ENCODE measurements around the gene FOCAD.

DNA sequence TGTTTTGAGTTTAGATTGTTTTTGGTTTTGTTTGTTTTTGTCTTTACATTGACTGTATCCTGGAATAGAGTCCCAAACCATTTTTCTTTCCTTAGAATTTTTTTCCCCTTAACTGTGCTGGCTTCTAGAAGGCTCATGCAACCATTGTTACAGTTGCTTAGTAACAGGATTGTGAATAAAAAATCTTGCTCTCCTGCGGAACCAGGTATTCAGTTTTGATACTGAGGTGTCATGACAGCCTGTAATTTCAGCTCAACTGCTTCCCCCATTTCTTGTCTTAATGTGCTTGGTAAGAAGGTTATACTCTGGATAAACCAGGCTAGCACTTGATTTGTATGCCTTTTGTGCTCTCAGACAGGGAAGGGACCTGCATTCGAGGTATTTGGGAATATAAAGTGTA is 42.1 kb downstream of the FOCAD start:
- TF ChIP-seq, protein P1, sequence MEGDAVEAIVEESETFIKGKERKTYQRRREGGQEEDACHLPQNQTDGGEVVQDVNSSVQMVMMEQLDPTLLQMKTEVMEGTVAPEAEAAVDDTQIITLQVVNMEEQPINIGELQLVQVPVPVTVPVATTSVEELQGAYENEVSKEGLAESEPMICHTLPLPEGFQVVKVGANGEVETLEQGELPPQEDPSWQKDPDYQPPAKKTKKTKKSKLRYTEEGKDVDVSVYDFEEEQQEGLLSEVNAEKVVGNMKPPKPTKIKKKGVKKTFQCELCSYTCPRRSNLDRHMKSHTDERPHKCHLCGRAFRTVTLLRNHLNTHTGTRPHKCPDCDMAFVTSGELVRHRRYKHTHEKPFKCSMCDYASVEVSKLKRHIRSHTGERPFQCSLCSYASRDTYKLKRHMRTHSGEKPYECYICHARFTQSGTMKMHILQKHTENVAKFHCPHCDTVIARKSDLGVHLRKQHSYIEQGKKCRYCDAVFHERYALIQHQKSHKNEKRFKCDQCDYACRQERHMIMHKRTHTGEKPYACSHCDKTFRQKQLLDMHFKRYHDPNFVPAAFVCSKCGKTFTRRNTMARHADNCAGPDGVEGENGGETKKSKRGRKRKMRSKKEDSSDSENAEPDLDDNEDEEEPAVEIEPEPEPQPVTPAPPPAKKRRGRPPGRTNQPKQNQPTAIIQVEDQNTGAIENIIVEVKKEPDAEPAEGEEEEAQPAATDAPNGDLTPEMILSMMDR (IDR thresholded peaks at IDR 0.05): no peak
- no peak for TF ChIP-seq EZH2 (IDR thresholded peaks at IDR 0.05; ENCODE audit: borderline replicate concordance, insufficient read depth, low read depth, low read length, poor library complexity, severe bottlenecking)
